ENCODE results near the gene MUSTN1. TPM values are rescaled to one million over a fixed set of nuclear protein-coding genes. Genes with fewer than 3 reads are reported as not detected.
A peak's percentile ranks its signal among the peaks of the same experiment; 100 is the strongest.

Gene MUSTN1
- polyA plus RNA-seq, 1 experiment = not detected

GRCh38 chr3:52800079-52800478 lies 34.7 kb downstream of the MUSTN1 start:
- ChIA-PET POLR2A (no interaction called here), CTCF (interaction anchor here (1.3 kb wide), 1 partner anchor 21 kb away, joined by 4 read pairs; no protein-coding TSS in a partner anchor)
- DNase-seq (ENCODE audit: low read depth) = no peak

GRCh38 chr3:52798978-52799476 lies 35.8 kb downstream of the MUSTN1 start:
- no peaks in the 10 kb centered on the region for H3K27me3 ChIP-seq (ENCODE audit: control insufficient read depth, insufficient read depth, low read length)
- ChIA-PET CTCF (interaction anchor here (1.0 to 1.6 kb wide), 7 partner anchors 11 to 23 kb away, joined by 3 to 9 read pairs (median 5); no protein-coding TSS in a partner anchor), POLR2A (no interaction called here)
- no peak for DNase-seq (ENCODE audit: low read depth)
- H3K36me3 ChIP-seq (ENCODE audit: control insufficient read depth, insufficient read depth, low read length) = no peaks in the 10 kb centered on the region
- TF ChIP-seq CTCF (IDR thresholded peaks at IDR 0.05; ENCODE audit: insufficient read depth, low read depth, low read length) = peak; percentile 41
- no peak overlapping the region for H3K4me3 ChIP-seq (ENCODE audit: low read depth, low read length)

More at GRCh38 chr3:52800079-52800478, 34.7 kb downstream of the MUSTN1 start:
- no peak overlapping the region for H3K4me3 ChIP-seq (ENCODE audit: low read depth, low read length)
- TF ChIP-seq CTCF (IDR thresholded peaks at IDR 0.05; ENCODE audit: insufficient read depth, low read depth, low read length) = no peak
- H3K36me3 ChIP-seq (ENCODE audit: control insufficient read depth, insufficient read depth, low read length) = no peaks in the 10 kb centered on the region
- no peaks in the 10 kb centered on the region for H3K27me3 ChIP-seq (ENCODE audit: control insufficient read depth, insufficient read depth, low read length)

GRCh38 chr3:52798376-52798977 lies 36.3 kb downstream of the MUSTN1 start:
- Histone ChIP-seq H3K27me3 (ENCODE audit: control insufficient read depth, insufficient read depth, low read length) (no peaks in the 10 kb centered on the region), H3K36me3 (ENCODE audit: control insufficient read depth, insufficient read depth, low read length) (no peaks in the 10 kb centered on the region), H3K4me3 (ENCODE audit: low read depth, low read length) (no peak overlapping the region)
- ChIA-PET CTCF (interaction anchor here (1.0 to 1.6 kb wide), 6 partner anchors 11 to 23 kb away, joined by 3 to 9 read pairs (median 6); no protein-coding TSS in a partner anchor), POLR2A (no interaction called here)
- DNase-seq (ENCODE audit: low read depth) = no peak
- TF ChIP-seq CTCF (IDR thresholded peaks at IDR 0.05; ENCODE audit: insufficient read depth, low read depth, low read length) = no peak

GRCh38 chr3:52796411-52796810 lies 38.4 kb downstream of the MUSTN1 start:
- peaks cover 5% of the 10 kb centered on the region; the same call in 1 of the 2 replicates for H3K27me3 ChIP-seq (ENCODE audit: control insufficient read depth, insufficient read depth, low read length)
- CTCF ChIA-PET = no interaction called here
- DNase-seq (ENCODE audit: low read depth) = no peak
- TF ChIP-seq CTCF (IDR thresholded peaks at IDR 0.05; ENCODE audit: insufficient read depth, low read depth, low read length) = no peak
- H3K4me3 ChIP-seq (ENCODE audit: low read depth, low read length) = no peak overlapping the region
- POLR2A ChIA-PET = no interaction called here
- H3K36me3 ChIP-seq (ENCODE audit: control insufficient read depth, insufficient read depth, low read length) = no peaks in the 10 kb centered on the region

GRCh38 chr3:52795298-52795900 lies 39.4 kb downstream of the MUSTN1 start:
- ChIA-PET CTCF (no interaction called here), POLR2A (no interaction called here)
- no peak for TF ChIP-seq CTCF (IDR thresholded peaks at IDR 0.05; ENCODE audit: insufficient read depth, low read depth, low read length)
- no peak overlapping the region for H3K4me3 ChIP-seq (ENCODE audit: low read depth, low read length)
- peaks cover 5% of the 10 kb centered on the region for H3K27me3 ChIP-seq (ENCODE audit: control insufficient read depth, insufficient read depth, low read length)
- H3K36me3 ChIP-seq (ENCODE audit: control insufficient read depth, insufficient read depth, low read length) = no peaks in the 10 kb centered on the region
- no peak for DNase-seq (ENCODE audit: low read depth)
